HepG2 (cell line): Measurements from ENCODE around the gene MAP3K20.

Experiments
- CEBPB ChIP-seq: IDR thresholded peaks from 2 replicates; pipeline ENCODE4 v1.6.1; 2011; ENCODE audit warnings: low read depth, low read length, improper control_type of control experiment, borderline replicate concordance
- JUN ChIP-seq: sonication (generic); formaldehyde crosslinking; IDR thresholded peaks from 2 replicates; pipeline ENCODE4 v1.4.0; 2020; ENCODE audit warnings: mild to moderate bottlenecking, missing genetic modification reagents
- SP2 ChIP-seq: sonication (generic); formaldehyde crosslinking; IDR thresholded peaks from 2 replicates; pipeline ENCODE4 v1.5.1; 2020; ENCODE audit warnings: mild to moderate bottlenecking, missing genetic modification reagents
- SRSF1 ChIP-seq: fragments of 200-400 bp; formaldehyde crosslinking; optimal IDR thresholded peaks from 2 replicates; pipeline ENCODE3; 2017; ENCODE audit warnings: mild to moderate bottlenecking, low read depth, low read length, moderate library complexity
- TAF1 ChIP-seq: sonication (generic); formaldehyde crosslinking; IDR thresholded peaks from 2 replicates; pipeline ENCODE4 v1.4.0; 2020; ENCODE audit warnings: missing genetic modification reagents
- TF ChIP-seq, protein P1 (sequence below): sonication (generic); formaldehyde crosslinking; conservative IDR thresholded peaks from 2 replicates; pipeline ENCODE4 v1.4.0; 2020; ENCODE audit warnings: missing genetic modification reagents

DNA sequence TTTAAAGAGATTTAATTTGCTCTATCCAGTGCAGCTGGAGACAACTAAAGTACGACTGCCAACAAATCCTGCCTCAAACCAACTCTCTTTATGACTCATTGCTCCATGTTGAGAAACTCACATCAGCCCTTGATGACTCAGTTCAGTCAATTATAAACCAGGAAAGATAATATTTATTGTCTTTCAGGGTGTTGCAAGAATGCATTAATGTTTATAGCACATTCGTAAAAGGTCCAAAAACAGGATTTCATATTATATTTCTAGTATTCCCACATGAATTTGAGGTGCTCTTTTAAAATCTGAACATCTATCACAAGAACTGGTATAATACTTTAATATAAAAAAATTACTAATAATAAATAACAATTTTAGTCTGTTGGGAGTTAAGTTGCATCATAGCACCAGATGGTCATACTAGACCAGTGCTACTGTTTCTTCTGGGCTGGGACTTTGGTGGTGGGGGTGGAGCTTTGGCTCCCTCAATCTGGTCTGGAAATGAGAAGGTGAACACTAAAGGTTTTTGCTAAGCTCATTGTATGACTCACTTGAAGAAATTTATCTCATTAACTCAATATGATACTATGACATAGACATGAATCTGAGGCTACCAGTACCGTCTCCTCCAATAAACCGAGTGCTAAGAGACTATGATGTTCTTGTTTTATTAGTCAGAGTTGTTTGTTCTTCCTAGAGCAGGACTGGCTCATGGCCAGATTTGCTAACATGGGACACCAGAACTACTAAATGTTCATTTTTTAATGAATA, 26.6 kb upstream of the MAP3K20 start:
- TF ChIP-seq, protein P1, sequence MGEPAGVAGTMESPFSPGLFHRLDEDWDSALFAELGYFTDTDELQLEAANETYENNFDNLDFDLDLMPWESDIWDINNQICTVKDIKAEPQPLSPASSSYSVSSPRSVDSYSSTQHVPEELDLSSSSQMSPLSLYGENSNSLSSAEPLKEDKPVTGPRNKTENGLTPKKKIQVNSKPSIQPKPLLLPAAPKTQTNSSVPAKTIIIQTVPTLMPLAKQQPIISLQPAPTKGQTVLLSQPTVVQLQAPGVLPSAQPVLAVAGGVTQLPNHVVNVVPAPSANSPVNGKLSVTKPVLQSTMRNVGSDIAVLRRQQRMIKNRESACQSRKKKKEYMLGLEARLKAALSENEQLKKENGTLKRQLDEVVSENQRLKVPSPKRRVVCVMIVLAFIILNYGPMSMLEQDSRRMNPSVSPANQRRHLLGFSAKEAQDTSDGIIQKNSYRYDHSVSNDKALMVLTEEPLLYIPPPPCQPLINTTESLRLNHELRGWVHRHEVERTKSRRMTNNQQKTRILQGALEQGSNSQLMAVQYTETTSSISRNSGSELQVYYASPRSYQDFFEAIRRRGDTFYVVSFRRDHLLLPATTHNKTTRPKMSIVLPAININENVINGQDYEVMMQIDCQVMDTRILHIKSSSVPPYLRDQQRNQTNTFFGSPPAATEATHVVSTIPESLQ (CRISPR knock-in tag) = no peak
- TF ChIP-seq JUN (CRISPR knock-in tag) = peak; percentile 84
- TF ChIP-seq SP2 (CRISPR knock-in tag) = no peak
- TF ChIP-seq SRSF1 = no peak
- no peak; the same call in 1 of the 2 replicates for TF ChIP-seq TAF1 (CRISPR knock-in tag)
- TF ChIP-seq CEBPB = peak; percentile 92
